ENCODE data around the gene SELL. TPM values are rescaled to one million over a fixed set of nuclear protein-coding genes. Genes with fewer than 3 reads are reported as not detected.

Gene SELL
- total and polyA plus RNA-seq, 2 experiments from 2014 or later = 1.1 to 1.5 TPM

DNA sequence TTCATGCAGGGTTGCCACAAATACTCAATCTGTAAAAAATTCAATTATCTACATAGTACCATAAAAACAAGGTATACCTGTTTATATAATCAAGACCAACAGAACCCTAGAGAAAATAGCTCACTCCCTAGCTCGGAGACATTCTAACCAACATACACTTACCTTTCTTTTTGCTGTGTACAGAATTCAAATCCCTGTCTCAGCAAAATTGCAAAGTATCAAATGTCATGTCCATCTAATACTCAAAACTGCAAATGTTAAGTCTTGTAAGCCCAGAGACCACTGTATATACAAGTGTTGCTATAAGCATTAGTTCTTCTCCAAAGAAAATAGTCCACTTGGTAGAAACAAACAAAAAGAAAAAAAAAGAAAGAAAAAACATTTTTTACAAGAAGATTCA is 38.6 kb upstream of the SELL start:
- TF ChIP-seq, protein P1, sequence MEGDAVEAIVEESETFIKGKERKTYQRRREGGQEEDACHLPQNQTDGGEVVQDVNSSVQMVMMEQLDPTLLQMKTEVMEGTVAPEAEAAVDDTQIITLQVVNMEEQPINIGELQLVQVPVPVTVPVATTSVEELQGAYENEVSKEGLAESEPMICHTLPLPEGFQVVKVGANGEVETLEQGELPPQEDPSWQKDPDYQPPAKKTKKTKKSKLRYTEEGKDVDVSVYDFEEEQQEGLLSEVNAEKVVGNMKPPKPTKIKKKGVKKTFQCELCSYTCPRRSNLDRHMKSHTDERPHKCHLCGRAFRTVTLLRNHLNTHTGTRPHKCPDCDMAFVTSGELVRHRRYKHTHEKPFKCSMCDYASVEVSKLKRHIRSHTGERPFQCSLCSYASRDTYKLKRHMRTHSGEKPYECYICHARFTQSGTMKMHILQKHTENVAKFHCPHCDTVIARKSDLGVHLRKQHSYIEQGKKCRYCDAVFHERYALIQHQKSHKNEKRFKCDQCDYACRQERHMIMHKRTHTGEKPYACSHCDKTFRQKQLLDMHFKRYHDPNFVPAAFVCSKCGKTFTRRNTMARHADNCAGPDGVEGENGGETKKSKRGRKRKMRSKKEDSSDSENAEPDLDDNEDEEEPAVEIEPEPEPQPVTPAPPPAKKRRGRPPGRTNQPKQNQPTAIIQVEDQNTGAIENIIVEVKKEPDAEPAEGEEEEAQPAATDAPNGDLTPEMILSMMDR (IDR thresholded peaks at IDR 0.05; ENCODE audit: poor library complexity) = no peak
- TF ChIP-seq EZH2 (IDR thresholded peaks at IDR 0.05; ENCODE audit: borderline replicate concordance) = no peak
- TF ChIP-seq EZH2phosphoT487 (IDR thresholded peaks at IDR 0.05; ENCODE audit: low read depth, severe bottlenecking, unreplicated experiment) = no peak
- Histone ChIP-seq H2AFZ (no peak overlapping the region), H3K36me3 (replicated peaks; ENCODE audit: insufficient read depth, low read depth) (no peaks in the 10 kb centered on the region), H3K4me1 (ENCODE audit: insufficient read depth) (no peaks in the 10 kb centered on the region), H3K79me2 (no peaks in the 10 kb centered on the region), H3K27ac (no peak overlapping the region), H3K4me2 (no peak overlapping the region), H3K9me3 (ENCODE audit: low read depth) (no peaks in the 10 kb centered on the region), H4K20me1 (ENCODE audit: insufficient read depth, poor library complexity, severe bottlenecking) (no peaks in the 10 kb centered on the region), H3K9me2 (replicated peaks; ENCODE audit: insufficient read depth) (no peaks in the 10 kb centered on the region), H3K4me3 (no peak overlapping the region), H3K27me3 (no peaks in the 10 kb centered on the region)
- DNase-seq (ENCODE audit: low spot score) = no peak
- 90% methylated on average over 1 of the region's 1 CpG for WGBS (ENCODE audit: low lambda C conversion rate, missing lambda C conversion rate)

DNA sequence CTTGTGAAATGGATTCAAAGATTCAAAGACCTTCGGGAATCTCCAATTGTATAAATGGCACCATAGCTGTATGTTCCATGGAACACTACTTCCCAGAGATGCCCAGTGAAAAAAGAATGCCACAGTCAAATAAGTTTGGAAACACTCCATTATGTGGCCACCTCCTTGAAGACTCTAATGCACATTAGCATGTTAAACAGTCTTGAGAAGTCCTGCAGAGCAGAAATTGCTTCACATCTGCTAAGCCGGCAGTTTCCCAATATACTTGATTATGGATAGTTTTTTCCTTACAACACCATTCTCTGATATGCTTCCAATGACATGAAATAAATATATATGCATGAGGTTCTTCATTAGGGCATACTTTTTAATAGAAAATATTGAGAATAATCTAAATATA is 35.1 kb upstream of the SELL start:
- H3K4me1 ChIP-seq (ENCODE audit: insufficient read depth) = no peaks in the 10 kb centered on the region
- H3K36me3 ChIP-seq (replicated peaks; ENCODE audit: insufficient read depth, low read depth) = no peaks in the 10 kb centered on the region
- no peaks in the 10 kb centered on the region for H4K20me1 ChIP-seq (ENCODE audit: insufficient read depth, poor library complexity, severe bottlenecking)
- TF ChIP-seq, protein P1 (IDR thresholded peaks at IDR 0.05; ENCODE audit: poor library complexity) = no peak
- TF ChIP-seq EZH2 (IDR thresholded peaks at IDR 0.05; ENCODE audit: borderline replicate concordance) (no peak), EZH2phosphoT487 (IDR thresholded peaks at IDR 0.05; ENCODE audit: low read depth, severe bottlenecking, unreplicated experiment) (no peak)
- no peak overlapping the region for H2AFZ ChIP-seq
- no peak overlapping the region for H3K4me3 ChIP-seq
- no peak overlapping the region for H3K27ac ChIP-seq
- WGBS (ENCODE audit: low lambda C conversion rate, missing lambda C conversion rate) = 87% methylated on average over 2 of the region's 2 CpGs
- DNase-seq (ENCODE audit: low spot score) = no peak
- H3K9me2 ChIP-seq (replicated peaks; ENCODE audit: insufficient read depth) = no peaks in the 10 kb centered on the region
- H3K27me3 ChIP-seq = no peaks in the 10 kb centered on the region
- no peaks in the 10 kb centered on the region for H3K79me2 ChIP-seq
- no peaks in the 10 kb centered on the region for H3K9me3 ChIP-seq (ENCODE audit: low read depth)
- H3K4me2 ChIP-seq = no peak overlapping the region

- Histone ChIP-seq H3K79me2 (no peaks in the 10 kb centered on the region), H3K36me3 (replicated peaks; ENCODE audit: insufficient read depth, low read depth) (no peaks in the 10 kb centered on the region), H3K4me1 (ENCODE audit: insufficient read depth) (no peaks in the 10 kb centered on the region), H3K4me3 (no peak overlapping the region), H2AFZ (no peak overlapping the region), H3K27me3 (no peaks in the 10 kb centered on the region), H3K27ac (no peak overlapping the region), H3K4me2 (no peak overlapping the region), H3K9me3 (ENCODE audit: low read depth) (no peaks in the 10 kb centered on the region), H4K20me1 (ENCODE audit: insufficient read depth, poor library complexity, severe bottlenecking) (no peaks in the 10 kb centered on the region), H3K9me2 (replicated peaks; ENCODE audit: insufficient read depth) (no peaks in the 10 kb centered on the region)
- TF ChIP-seq, protein P1 (IDR thresholded peaks at IDR 0.05; ENCODE audit: poor library complexity) = no peak
- TF ChIP-seq EZH2 (IDR thresholded peaks at IDR 0.05; ENCODE audit: borderline replicate concordance) (no peak), EZH2phosphoT487 (IDR thresholded peaks at IDR 0.05; ENCODE audit: low read depth, severe bottlenecking, unreplicated experiment) (no peak)
- no peak for DNase-seq (ENCODE audit: low spot score)
- WGBS (ENCODE audit: low lambda C conversion rate, missing lambda C conversion rate) = 51% methylated on average over 5 of the region's 5 CpGs
Measured at GRCh38 chr1:169745015-169745861, 33.8 kb upstream of the SELL start.
